Measurements from ENCODE around the gene ZNF622. TPM values are rescaled to one million over a fixed set of nuclear protein-coding genes. Genes with fewer than 3 reads are reported as not detected.

ZNF622 gene
- total and polyA plus RNA-seq, 10 of the 15 experiments (the other 5 are each of a cell fraction or from before 2014, with no cell fraction given), result 9.0 to 60.3 (median 31.0) TPM

DNA sequence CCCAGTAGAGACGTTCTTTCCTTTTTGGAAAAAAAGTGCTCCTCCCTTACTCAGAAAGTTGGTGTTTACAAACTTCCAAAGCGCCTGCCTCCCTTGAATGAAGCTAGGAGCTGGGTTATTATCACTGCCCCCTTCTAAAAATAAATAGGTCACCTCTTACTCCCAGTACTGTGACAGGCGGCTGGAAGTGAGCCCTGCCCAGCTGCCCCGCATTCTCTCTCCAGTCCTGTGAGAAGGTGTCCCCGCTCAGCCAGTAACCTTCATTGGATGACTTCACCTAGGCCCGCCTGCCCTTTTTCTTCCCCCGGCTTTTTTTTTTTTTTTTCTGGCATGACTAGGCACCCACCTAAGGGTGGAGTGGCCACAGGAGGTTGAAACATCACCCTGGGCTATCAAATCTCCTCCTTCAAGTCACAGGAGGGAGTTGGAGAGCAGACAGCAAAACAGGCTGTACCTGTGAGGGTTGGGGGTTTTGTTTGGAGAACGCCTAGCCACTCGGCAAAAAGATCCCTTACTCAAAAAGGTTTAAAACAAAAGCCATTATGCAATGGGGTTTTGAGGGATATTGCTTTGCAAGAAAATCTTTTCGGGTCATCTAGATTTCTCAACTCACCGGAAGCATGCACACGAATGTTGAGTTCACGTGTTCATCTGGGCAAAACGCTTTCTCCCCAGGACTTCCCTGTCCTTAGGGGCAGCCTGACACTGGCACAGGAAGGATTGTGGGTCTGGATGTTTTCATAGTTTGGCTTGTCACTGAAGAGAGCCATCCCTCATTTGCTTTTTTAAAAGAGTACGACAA, 43.3 kb upstream of the ZNF622 start (continued):
- TF ChIP-seq POLR2A (IDR thresholded peaks at IDR 0.05; ENCODE audit: low read depth, low read length) (no peak), ZNF687 (IDR thresholded peaks at IDR 0.05) (no peak), TCF12 (IDR thresholded peaks at IDR 0.05; ENCODE audit: low read depth, low read length) (no peak)

GRCh38 chr5:16507716-16508115, 42.1 kb upstream of the ZNF622 start:
- Histone ChIP-seq H3K4me1 (ENCODE audit: control insufficient read depth, insufficient read depth, low read length) (no peaks in the 10 kb centered on the region), H3K9ac (ENCODE audit: control insufficient read depth, insufficient read depth, low read length) (no peak overlapping the region), H3K27ac (ENCODE audit: control insufficient read depth, insufficient read depth) (no peak overlapping the region), H3K27me3 (replicated peaks in 1 of 2; ENCODE audit: control insufficient read depth in 2 of 2, insufficient read depth in 2 of 2, low read length in 1 of 2) (no peaks in the 10 kb centered on the region), H3K79me2 (ENCODE audit: control insufficient read depth, insufficient read depth, low read length) (no peaks in the 10 kb centered on the region), H4K20me1 (ENCODE audit: control insufficient read depth, insufficient read depth) (no peaks in the 10 kb centered on the region), H3K36me3 (ENCODE audit: control insufficient read depth in 2 of 2, insufficient read depth in 2 of 2, low read length in 1 of 2) (no peaks in the 10 kb centered on the region), H3K4me3 (no peak overlapping the region), H3K4me2 (ENCODE audit: control insufficient read depth, insufficient read depth) (no peak overlapping the region), H3K9me3 (replicated peaks; ENCODE audit: control insufficient read depth, insufficient read depth, low read length) (no peaks in the 10 kb centered on the region), H2AFZ (ENCODE audit: control insufficient read depth, low read depth, low read length) (no peak overlapping the region)
- DNase-seq (ENCODE audit: low read depth, low spot score) (no peak), FAIRE-seq (no peak), ATAC-seq (no peak)
- intact Hi-C loops (cut with micrococcal nuclease; ENCODE audit: unreplicated experiment) (no loop called here), in situ Hi-C loops (cut with MboI) (no loop called here)
- ChIA-PET SMC1A (ENCODE audit: uncharacterized antibody, unreplicated experiment) (interaction anchor here (1.0 kb wide), 1 partner anchor 504 kb away, joined by 3 read pairs; no protein-coding TSS in a partner anchor), POLR2A (no interaction called here), RAD21 (ENCODE audit: unreplicated experiment) (no interaction called here), CTCF (no interaction called here)
- BruUV-seq (replicated peaks), result no TSS peak
- TF ChIP-seq HDAC6 (IDR thresholded peaks at IDR 0.05; ENCODE audit: unreplicated experiment) (no peak), DPF2 (IDR thresholded peaks at IDR 0.05) (no peak), JUNB (IDR thresholded peaks at IDR 0.05) (no peak), ZNF687 (IDR thresholded peaks at IDR 0.05) (no peak), ZNF274 (IDR thresholded peaks at IDR 0.05; ENCODE audit: insufficient read depth, insufficient read length) (no peak), MYB (IDR thresholded peaks at IDR 0.05; ENCODE audit: borderline replicate concordance, low read depth, low read length) (no peak), RAD51 (IDR thresholded peaks at IDR 0.05) (no peak), STAT1 (conservative IDR thresholded peaks at IDR 0.05) (no peak), PAX8 (IDR thresholded peaks at IDR 0.05) (no peak)

Measured in GM12878 (cell line).